Measurements from ENCODE around the gene NCKAP5.

DNA sequence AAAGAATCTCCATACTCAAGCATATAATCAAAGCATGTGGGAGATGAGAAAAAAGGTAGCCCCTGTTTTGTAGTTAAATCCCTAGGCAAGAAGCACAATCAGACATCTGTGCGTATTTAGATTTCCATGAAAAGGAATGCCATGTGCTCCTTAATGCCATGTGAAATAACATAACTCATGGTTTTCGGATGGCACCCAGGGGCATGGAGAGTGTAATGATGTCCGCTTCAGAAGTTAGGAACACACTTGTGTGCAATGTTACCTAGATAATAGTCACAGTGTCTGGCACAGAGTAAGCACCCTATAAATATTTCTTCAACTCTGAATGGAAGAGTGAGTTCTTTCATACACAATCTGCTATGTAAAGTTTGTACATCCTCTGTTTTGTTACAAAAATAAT lies 197.0 kb downstream of the NCKAP5 start:
- TF ChIP-seq POLR2A (IDR thresholded peaks at IDR 0.05; ENCODE audit: control extremely low read depth in 1 of 2, low read depth in 2 of 2, low read length in 2 of 2) (no peak), TAF1 (IDR thresholded peaks at IDR 0.05; ENCODE audit: low read depth, low read length) (no peak), EP300 (IDR thresholded peaks at IDR 0.05; ENCODE audit: borderline replicate concordance in 1 of 2, low read depth in 2 of 2, low read length in 2 of 2) (no peak), CHD1 (IDR thresholded peaks at IDR 0.05; ENCODE audit: low read depth, low read length) (no peak), BCL11A (IDR thresholded peaks at IDR 0.05; ENCODE audit: low read depth in 2 of 2, low read length in 2 of 2) (no peak), POLR2AphosphoS5 (IDR thresholded peaks at IDR 0.05; ENCODE audit: low read depth, low read length) (no peak)
- TF ChIP-seq, protein P1, sequence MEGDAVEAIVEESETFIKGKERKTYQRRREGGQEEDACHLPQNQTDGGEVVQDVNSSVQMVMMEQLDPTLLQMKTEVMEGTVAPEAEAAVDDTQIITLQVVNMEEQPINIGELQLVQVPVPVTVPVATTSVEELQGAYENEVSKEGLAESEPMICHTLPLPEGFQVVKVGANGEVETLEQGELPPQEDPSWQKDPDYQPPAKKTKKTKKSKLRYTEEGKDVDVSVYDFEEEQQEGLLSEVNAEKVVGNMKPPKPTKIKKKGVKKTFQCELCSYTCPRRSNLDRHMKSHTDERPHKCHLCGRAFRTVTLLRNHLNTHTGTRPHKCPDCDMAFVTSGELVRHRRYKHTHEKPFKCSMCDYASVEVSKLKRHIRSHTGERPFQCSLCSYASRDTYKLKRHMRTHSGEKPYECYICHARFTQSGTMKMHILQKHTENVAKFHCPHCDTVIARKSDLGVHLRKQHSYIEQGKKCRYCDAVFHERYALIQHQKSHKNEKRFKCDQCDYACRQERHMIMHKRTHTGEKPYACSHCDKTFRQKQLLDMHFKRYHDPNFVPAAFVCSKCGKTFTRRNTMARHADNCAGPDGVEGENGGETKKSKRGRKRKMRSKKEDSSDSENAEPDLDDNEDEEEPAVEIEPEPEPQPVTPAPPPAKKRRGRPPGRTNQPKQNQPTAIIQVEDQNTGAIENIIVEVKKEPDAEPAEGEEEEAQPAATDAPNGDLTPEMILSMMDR (IDR thresholded peaks at IDR 0.05; ENCODE audit: control extremely low read depth in 1 of 3, insufficient read depth in 1 of 3, low read depth in 1 of 3, low read length in 3 of 3): no peak
